ENCODE data around the gene CSAG3.

DNA sequence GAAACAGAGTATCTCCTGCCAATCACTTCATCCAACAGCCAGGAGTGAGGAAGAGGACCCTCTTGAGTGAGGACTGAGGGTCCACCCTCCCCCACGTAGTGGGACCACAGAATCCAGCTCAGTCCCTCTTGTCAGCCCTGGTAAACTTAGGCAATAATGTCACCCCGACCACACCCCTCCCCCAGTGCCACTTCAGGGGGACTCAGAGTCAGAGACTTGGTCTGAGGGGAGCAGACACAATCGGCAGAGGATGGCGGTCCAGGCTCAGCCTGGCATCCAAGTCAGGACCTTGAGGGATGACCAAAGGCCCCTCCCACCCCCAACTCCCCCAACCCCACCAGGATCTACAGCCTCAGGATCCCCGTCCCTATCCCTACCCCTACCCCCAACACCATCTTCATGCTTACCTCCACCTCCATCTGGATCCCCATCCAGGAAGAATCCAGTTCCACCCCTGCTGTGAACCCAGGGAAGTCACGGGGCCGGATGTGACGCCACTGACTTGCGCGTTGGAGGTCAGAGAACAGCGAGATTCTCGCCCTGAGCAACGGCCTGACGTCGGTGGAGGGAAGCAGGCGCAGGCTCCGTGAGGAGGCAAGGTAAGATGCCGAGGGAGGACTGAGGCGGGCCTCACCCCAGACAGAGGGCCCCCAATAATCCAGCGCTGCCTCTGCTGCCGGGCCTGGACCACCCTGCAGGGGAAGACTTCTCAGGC, 25.6 kb upstream of the CSAG3 start, which contains the start of the genes CSAG1 and MAGEA12:
- TF ChIP-seq, protein P1, sequence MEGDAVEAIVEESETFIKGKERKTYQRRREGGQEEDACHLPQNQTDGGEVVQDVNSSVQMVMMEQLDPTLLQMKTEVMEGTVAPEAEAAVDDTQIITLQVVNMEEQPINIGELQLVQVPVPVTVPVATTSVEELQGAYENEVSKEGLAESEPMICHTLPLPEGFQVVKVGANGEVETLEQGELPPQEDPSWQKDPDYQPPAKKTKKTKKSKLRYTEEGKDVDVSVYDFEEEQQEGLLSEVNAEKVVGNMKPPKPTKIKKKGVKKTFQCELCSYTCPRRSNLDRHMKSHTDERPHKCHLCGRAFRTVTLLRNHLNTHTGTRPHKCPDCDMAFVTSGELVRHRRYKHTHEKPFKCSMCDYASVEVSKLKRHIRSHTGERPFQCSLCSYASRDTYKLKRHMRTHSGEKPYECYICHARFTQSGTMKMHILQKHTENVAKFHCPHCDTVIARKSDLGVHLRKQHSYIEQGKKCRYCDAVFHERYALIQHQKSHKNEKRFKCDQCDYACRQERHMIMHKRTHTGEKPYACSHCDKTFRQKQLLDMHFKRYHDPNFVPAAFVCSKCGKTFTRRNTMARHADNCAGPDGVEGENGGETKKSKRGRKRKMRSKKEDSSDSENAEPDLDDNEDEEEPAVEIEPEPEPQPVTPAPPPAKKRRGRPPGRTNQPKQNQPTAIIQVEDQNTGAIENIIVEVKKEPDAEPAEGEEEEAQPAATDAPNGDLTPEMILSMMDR (IDR thresholded peaks at IDR 0.05), result no peak
- no peak for TF ChIP-seq POLR2A (IDR thresholded peaks at IDR 0.05)

Data from Peyer's patch (tissue), 4 donors.